ENCODE results near the gene RS1. TPM values are rescaled to one million over a fixed set of nuclear protein-coding genes. Genes with fewer than 3 reads are reported as not detected.

RS1 gene
- total RNA-seq, 2 donors from 2014 or later: not detected

- H3K9me3 ChIP-seq (ENCODE audit: control insufficient read depth, low read length, poor library complexity, severe bottlenecking): no peaks in the 10 kb centered on the region
- Mint-ChIP-seq H3K4me1 (peaks cover 2% of the 10 kb centered on the region), H3K4me3 (no peak overlapping the region), H3K27me3 (no peaks in the 10 kb centered on the region), H3K27ac (no peak overlapping the region), H3K36me3 (ENCODE audit: low read depth) (no peaks in the 10 kb centered on the region)
- no peak for DNase-seq
- no peak for ATAC-seq
These were observed 11.1 kb upstream of the RS1 start for GRCh38 chrX:18682979-18683387.

DNA sequence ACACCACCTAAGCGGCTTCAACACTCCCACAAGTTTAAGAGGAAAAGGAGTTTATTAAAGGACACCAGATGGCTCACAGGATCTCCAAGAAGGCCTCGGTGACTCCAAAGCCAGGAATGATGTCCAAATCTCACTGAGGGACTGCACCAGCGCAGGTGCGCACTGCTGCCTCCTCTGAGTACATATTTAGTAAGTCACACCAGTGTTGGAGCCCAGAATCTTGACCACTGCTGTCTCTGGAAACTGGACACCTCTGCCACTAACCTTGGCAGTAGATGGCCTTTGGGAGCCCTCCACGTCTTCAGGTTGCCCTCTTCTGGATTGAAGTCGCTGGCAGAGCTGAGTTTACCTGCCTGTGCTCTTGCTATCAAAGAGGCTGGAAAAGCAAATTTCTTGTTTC, 10.1 kb upstream of the RS1 start:
- Mint-ChIP-seq H3K4me3 (no peak overlapping the region), H3K36me3 (ENCODE audit: low read depth) (no peaks in the 10 kb centered on the region), H3K4me1 (peaks cover 6% of the 10 kb centered on the region), H3K27ac (no peak overlapping the region), H3K27me3 (no peaks in the 10 kb centered on the region)
- ATAC-seq (no peak), DNase-seq (no peak)
- H3K9me3 ChIP-seq (ENCODE audit: control insufficient read depth, low read length, poor library complexity, severe bottlenecking): no peaks in the 10 kb centered on the region

- Mint-ChIP-seq H3K4me3 (no peak overlapping the region), H3K27ac (no peak overlapping the region), H3K36me3 (ENCODE audit: low read depth) (peaks cover 2% of the 10 kb centered on the region), H3K27me3 (no peaks in the 10 kb centered on the region), H3K4me1 (peaks cover 9% of the 10 kb centered on the region)
- H3K9me3 ChIP-seq (ENCODE audit: control insufficient read depth, low read length, poor library complexity, severe bottlenecking): no peaks in the 10 kb centered on the region
- ATAC-seq: no peak
- DNase-seq: no peak
These were observed 5.4 kb upstream of the RS1 start for GRCh38 chrX:18677161-18677869.

DNA sequence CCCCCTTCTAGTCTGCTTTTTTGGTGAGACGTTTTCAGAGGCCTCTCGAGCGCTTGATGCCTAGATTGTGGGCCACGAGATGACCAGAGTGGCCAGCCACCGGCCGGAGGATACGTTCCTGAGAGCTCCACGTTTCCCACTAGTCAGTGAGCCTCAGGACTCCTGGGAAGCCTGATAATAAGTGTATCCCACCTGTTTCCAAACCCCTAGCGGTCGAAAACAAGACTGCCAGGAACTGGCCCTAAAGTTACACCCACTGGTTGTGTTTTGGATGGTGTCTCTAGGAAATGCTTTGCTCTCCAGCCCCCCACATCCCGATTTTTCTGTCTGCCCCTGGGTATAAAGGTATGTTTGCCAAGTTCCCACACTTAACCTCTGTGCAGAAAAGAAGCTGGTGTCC, 4.6 kb upstream of the RS1 start:
- Mint-ChIP-seq H3K27me3 (no peaks in the 10 kb centered on the region), H3K36me3 (ENCODE audit: low read depth) (peaks cover 2% of the 10 kb centered on the region), H3K27ac (peak overlapping the region; percentile 92), H3K4me3 (no peak overlapping the region), H3K4me1 (peaks cover 9% of the 10 kb centered on the region)
- no peak for DNase-seq
- no peak for ATAC-seq
- no peaks in the 10 kb centered on the region for H3K9me3 ChIP-seq (ENCODE audit: control insufficient read depth, low read length, poor library complexity, severe bottlenecking)

- Mint-ChIP-seq H3K4me3 (peak overlapping the region; percentile 28), H3K36me3 (ENCODE audit: low read depth) (peaks cover 2% of the 10 kb centered on the region), H3K4me1 (peaks cover 9% of the 10 kb centered on the region), H3K27ac (peak overlapping the region; percentile 92), H3K27me3 (no peaks in the 10 kb centered on the region)
- ATAC-seq (no peak), DNase-seq (no peak)
- no peaks in the 10 kb centered on the region for H3K9me3 ChIP-seq (ENCODE audit: control insufficient read depth, low read length, poor library complexity, severe bottlenecking)
These were observed 4.1 kb upstream of the RS1 start for GRCh38 chrX:18676050-18676449.

GRCh38 chrX:18674788-18675735, 3.2 kb upstream of the RS1 start:
- DNase-seq: peak; percentile 64 to 72 (median 69)
- Mint-ChIP-seq H3K4me1 (peaks cover 9% of the 10 kb centered on the region), H3K36me3 (ENCODE audit: low read depth) (peaks cover 2% of the 10 kb centered on the region), H3K27ac (peak overlapping the region; percentile 92), H3K27me3 (no peaks in the 10 kb centered on the region), H3K4me3 (peak overlapping the region; percentile 83)
- H3K9me3 ChIP-seq (ENCODE audit: control insufficient read depth, low read length, poor library complexity, severe bottlenecking): no peaks in the 10 kb centered on the region
- ATAC-seq: peak; percentile 92

GRCh38 chrX:18674417-18674787, 2.5 kb upstream of the RS1 start:
- Mint-ChIP-seq H3K4me1 (peaks cover 9% of the 10 kb centered on the region), H3K36me3 (ENCODE audit: low read depth) (peaks cover 2% of the 10 kb centered on the region), H3K4me3 (peak overlapping the region; percentile 83), H3K27ac (peak overlapping the region; percentile 92), H3K27me3 (no peaks in the 10 kb centered on the region)
- ATAC-seq (peak; percentile 44), DNase-seq (peak in 1 of 3 donors; percentile 11)
- H3K9me3 ChIP-seq (ENCODE audit: control insufficient read depth, low read length, poor library complexity, severe bottlenecking): no peaks in the 10 kb centered on the region

DNA sequence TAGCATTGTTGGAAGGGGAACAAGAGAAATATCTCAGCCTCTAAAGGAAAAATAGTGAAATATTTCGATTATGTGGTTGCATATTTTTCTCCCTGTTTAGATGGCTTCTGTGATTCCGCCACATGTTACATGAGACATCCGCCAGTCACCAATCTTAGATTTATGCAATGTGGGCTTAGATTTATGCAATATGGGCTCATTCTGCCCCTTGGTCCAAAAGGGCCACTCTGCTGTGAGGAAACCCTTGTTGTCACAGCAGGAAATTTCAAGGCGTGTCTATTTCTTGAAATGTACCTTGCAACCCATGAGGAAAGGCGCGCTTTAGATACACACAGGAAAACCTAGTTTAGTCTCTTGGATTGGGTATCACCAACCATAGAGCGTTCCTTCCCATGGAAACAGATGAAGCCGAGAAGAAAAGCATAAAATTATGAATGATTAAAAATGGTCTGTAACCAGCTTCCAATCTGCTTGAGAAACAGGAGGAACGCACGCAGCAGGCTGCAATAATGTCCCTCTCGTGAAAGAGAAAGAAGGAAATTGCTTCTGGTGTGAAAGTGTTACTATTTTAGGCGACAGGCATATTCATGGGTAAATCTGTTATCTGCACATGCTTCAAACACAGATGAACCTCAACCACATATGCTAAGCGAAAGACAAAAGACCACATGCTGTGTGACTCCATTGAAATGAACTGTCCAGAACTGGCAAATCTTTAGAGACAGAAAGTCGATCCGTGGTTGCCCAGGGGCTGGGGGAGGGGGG, 3.7 kb downstream of the RS1 start:
- no peak for DNase-seq
- no peak overlapping the region for H3K27ac Mint-ChIP-seq
- no peaks in the 10 kb centered on the region for H3K9me3 ChIP-seq (ENCODE audit: control insufficient read depth, low read length, poor library complexity, severe bottlenecking)
- H3K4me3 Mint-ChIP-seq: no peak overlapping the region
- H3K4me1 Mint-ChIP-seq: peaks cover 10% of the 10 kb centered on the region
- H3K36me3 Mint-ChIP-seq (ENCODE audit: low read depth): no peaks in the 10 kb centered on the region
- H3K27me3 Mint-ChIP-seq: peaks cover 5% of the 10 kb centered on the region
- ATAC-seq: no peak

DNA sequence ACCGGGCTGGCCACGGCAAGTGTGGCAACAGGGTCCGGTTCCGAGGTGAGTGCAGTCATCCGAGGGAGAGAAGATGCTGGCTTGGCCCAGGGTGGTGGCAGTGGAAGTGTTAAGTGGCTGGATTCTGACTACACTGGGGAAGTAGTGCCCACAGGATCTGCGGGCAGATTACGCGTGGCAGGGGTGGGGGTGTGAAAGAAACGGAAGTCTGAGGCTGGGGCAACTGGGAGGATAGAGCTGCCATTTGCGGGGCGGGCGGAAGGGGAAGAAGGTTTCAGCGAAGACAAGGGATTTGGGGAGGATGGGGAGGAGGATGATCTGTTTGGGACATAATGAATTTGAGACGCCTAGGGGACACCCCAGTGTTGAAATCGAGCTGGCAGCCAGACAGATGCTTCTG, 5.3 kb downstream of the RS1 start:
- Mint-ChIP-seq H3K36me3 (ENCODE audit: low read depth) (no peaks in the 10 kb centered on the region), H3K4me3 (no peak overlapping the region), H3K4me1 (peaks cover 7% of the 10 kb centered on the region), H3K27ac (no peak overlapping the region), H3K27me3 (peaks cover 5% of the 10 kb centered on the region)
- H3K9me3 ChIP-seq (ENCODE audit: control insufficient read depth, low read length, poor library complexity, severe bottlenecking): no peaks in the 10 kb centered on the region
- no peak for DNase-seq
- no peak for ATAC-seq

- Mint-ChIP-seq H3K4me3 (no peak overlapping the region), H3K27me3 (peaks cover 5% of the 10 kb centered on the region), H3K36me3 (ENCODE audit: low read depth) (no peaks in the 10 kb centered on the region), H3K27ac (no peak overlapping the region), H3K4me1 (peaks cover 7% of the 10 kb centered on the region)
- DNase-seq (no peak), ATAC-seq (no peak)
- no peaks in the 10 kb centered on the region for H3K9me3 ChIP-seq (ENCODE audit: control insufficient read depth, low read length, poor library complexity, severe bottlenecking)
These were observed 7.0 kb downstream of the RS1 start for GRCh38 chrX:18664947-18665346.

- H3K27me3 Mint-ChIP-seq: peaks cover under 1% of the 10 kb centered on the region
- no peak overlapping the region for H3K4me3 Mint-ChIP-seq
- H3K36me3 Mint-ChIP-seq (ENCODE audit: low read depth): no peaks in the 10 kb centered on the region
- no peaks in the 10 kb centered on the region for H3K4me1 Mint-ChIP-seq
- no peaks in the 10 kb centered on the region for H3K9me3 ChIP-seq (ENCODE audit: control insufficient read depth, low read length, poor library complexity, severe bottlenecking)
- DNase-seq (no peak), ATAC-seq (no peak)
- no peak overlapping the region for H3K27ac Mint-ChIP-seq
These were observed 10.6 kb downstream of the RS1 start for GRCh38 chrX:18661273-18661672.

DNA sequence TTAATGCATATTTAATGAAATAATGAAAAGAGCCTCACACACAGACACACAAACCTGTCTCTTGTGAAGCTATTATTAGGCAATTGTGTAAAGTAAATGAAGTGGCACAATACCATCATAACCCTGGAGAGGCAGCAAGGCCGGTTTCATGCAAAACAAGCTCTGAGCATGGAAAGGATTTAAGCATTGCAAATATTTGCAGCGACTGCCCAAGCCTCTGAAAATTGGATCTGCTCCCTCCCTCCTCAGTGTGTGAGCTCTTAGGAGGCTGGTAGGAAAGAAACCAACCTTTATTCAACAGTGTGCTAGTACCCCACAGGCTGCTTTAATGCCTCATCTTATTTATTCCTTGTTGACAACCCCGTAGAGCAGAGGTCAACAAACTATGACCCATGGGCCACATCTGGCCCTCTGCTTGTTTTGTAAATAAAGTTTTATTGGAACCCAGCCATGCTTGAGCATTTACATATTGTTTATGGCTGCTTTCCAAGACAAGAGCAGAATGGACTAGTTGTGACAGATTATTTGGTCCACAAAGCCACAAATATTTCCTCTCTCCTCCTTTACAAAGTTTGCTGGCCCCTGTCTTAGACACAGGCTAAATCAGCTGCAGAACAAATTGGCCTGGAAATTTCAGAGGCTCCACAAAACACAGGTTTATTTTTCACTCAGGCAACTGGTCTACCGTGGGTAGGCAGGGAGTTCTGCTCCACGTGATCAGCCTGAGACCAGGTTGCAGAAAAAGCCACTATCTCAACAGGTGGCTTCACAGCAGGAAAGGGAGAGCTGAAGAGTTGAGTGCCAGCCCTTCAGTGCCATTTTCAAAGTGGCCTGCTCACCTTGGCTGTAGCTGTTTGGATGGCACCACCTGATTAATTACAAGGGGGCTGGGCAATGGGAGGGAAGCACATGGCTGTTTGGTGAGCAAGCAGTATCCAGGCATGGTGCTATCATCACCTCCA, 16.8 kb downstream of the RS1 start:
- Mint-ChIP-seq H3K27me3 (no peaks in the 10 kb centered on the region), H3K4me1 (no peaks in the 10 kb centered on the region), H3K27ac (no peak overlapping the region), H3K36me3 (ENCODE audit: low read depth) (no peaks in the 10 kb centered on the region), H3K4me3 (no peak overlapping the region)
- no peak for DNase-seq
- no peaks in the 10 kb centered on the region for H3K9me3 ChIP-seq (ENCODE audit: control insufficient read depth, low read length, poor library complexity, severe bottlenecking)
- no peak for ATAC-seq

All from T-helper 17 cell (primary cell).